SIG-M5 treated with dmso at 0.1 percent for 504 hours (cell line): ENCODE results near the gene ZFP28.

ENCODE experiments used
- DNase-seq: peaks from one replicate; lab custom pipeline; 2025; ENCODE audit not compliant: unreplicated experiment; lab: John Stamatoyannopoulos, UW

ZFP28 gene

GRCh38 chr19:56538761-56539263 is at the start of gene ZFP28:
ZFP28 (plus strand) TSS chr19:56538948; CDS start chr19:56539019, 71 bp downstream.
- DNase-seq: no peak

GRCh38 chr19:56491399-56491798 is 47.3 kb upstream of the ZFP28 start:
- no peak for DNase-seq

GRCh38 chr19:56504581-56504980 is 34.2 kb upstream of the ZFP28 start:
- DNase-seq: no peak

- no peak for DNase-seq
These were observed 31.1 kb upstream of the ZFP28 start, which contains the start of gene ZNF471 for GRCh38 chr19:56507446-56508289. ZNF471 (plus strand) TSS chr19:56507855; CDS start chr19:56511572, 3,717 bp downstream.

- DNase-seq: no peak
These were observed 30.4 kb upstream of the ZFP28 start for GRCh38 chr19:56508290-56508778.

GRCh38 chr19:56525214-56525860 is 13.4 kb upstream of the ZFP28 start:
- no peak for DNase-seq

GRCh38 chr19:56537442-56537841 is 1.3 kb upstream of the ZFP28 start:
- no peak for DNase-seq

- no peak for DNase-seq
These were observed 441 bp upstream of the ZFP28 start for GRCh38 chr19:56538254-56538760.

GRCh38 chr19:56543776-56544175 is 5.0 kb downstream of the ZFP28 start:
- no peak for DNase-seq

- no peak for DNase-seq
These were observed 8.8 kb downstream of the ZFP28 start for GRCh38 chr19:56547535-56547934.

- no peak for DNase-seq
These were observed 15.6 kb downstream of the ZFP28 start for GRCh38 chr19:56554272-56554869.

GRCh38 chr19:56562766-56563165 is 24.0 kb downstream of the ZFP28 start:
- no peak for DNase-seq

- no peak for DNase-seq
These were observed 28.1 kb downstream of the ZFP28 start for GRCh38 chr19:56566904-56567273.

- DNase-seq: no peak
These were observed 28.7 kb downstream of the ZFP28 start, which contains the start of gene ZNF470 for GRCh38 chr19:56567274-56568120. ZNF470 (plus strand) TSS chr19:56567468; CDS start chr19:56570312, 2,844 bp downstream.

GRCh38 chr19:56572589-56572988 is 33.8 kb downstream of the ZFP28 start:
- no peak for DNase-seq

- DNase-seq: no peak
These were observed 35.2 kb downstream of the ZFP28 start for GRCh38 chr19:56573914-56574313.

GRCh38 chr19:56577719-56578602 is 39.2 kb downstream of the ZFP28 start:
- DNase-seq: no peak

GRCh38 chr19:56594446-56594782 is 55.7 kb downstream of the ZFP28 start:
- DNase-seq: no peak

GRCh38 chr19:56594783-56595547 is 56.2 kb downstream of the ZFP28 start, which contains the start of gene ZNF71:
ZNF71 (plus strand) TSS chr19:56595302; CDS start chr19:56601559, 6,257 bp downstream.
- peak; percentile 67 for DNase-seq
